Activated CD8-positive, alpha-beta memory T cell treated with anti-CD3 and anti-CD28 coated beads, Interleukin-2, amount 10 ng/mL, durations not matched to agents 7 days and 5 days (primary cell): ENCODE data around the gene KCNIP4. TPM values are rescaled to one million over a fixed set of nuclear protein-coding genes. Genes with fewer than 3 reads are reported as not detected.

Experiments used
- ATAC-seq: fragments of 150-1000 bp; cut with Tn5 transposase; one replicate; pipeline ENCODE4 v1.10.0; 2021; ENCODE audit warnings: moderate library complexity
- CTCF ChIA-PET: fragments of 350-600 bp; sonication (Branson Sonifier 250); formaldehyde crosslinking; loops from one replicate; lab custom pipeline; 2021; ENCODE audit warnings: antibody characterized with exemption; lab: Charles Lee
- DNase-seq: peaks from one replicate; pipeline ENCODE4 v3.0.0-alpha.2; 2020
- H3K27ac Mint-ChIP-seq: one replicate; pipeline ENCODE4 v1.8.0; 2021; ENCODE audit warnings: mild to moderate bottlenecking, mixed read lengths
- H3K27me3 Mint-ChIP-seq: one replicate; pipeline ENCODE4 v1.8.0; 2021; ENCODE audit warnings: mixed read lengths
- H3K36me3 Mint-ChIP-seq: one replicate; pipeline ENCODE4 v1.8.0; 2021; ENCODE audit warnings: mild to moderate bottlenecking, mixed read lengths
- H3K4me1 Mint-ChIP-seq: one replicate; pipeline ENCODE4 v1.8.0; 2021; ENCODE audit warnings: mixed read lengths
- H3K4me3 Mint-ChIP-seq: one replicate; pipeline ENCODE4 v1.8.0; 2021; ENCODE audit warnings: mild to moderate bottlenecking, moderate library complexity, mixed read lengths
- H3K9me3 Mint-ChIP-seq: one replicate; pipeline ENCODE4 v1.8.0; 2022; ENCODE audit warnings: low read depth, mixed read lengths
- total RNA-seq, 2 experiments: library from RNA; stranded (reverse); gene quantifications; one replicate each; pipeline ENCODE4 v1.2.3, GENCODE V29; 2021

Gene KCNIP4
- total RNA-seq, 2 experiments from 2014 or later: not detected

- H3K27ac Mint-ChIP-seq: no peak overlapping the region
- CTCF ChIA-PET: no interaction called here
- DNase-seq: no peak
- peaks cover 2% of the 10 kb centered on the region for H3K9me3 Mint-ChIP-seq
- no peaks in the 10 kb centered on the region for H3K27me3 Mint-ChIP-seq
- no peak overlapping the region for H3K4me3 Mint-ChIP-seq
- no peak for ATAC-seq
- H3K36me3 Mint-ChIP-seq: no peaks in the 10 kb centered on the region
- no peaks in the 10 kb centered on the region for H3K4me1 Mint-ChIP-seq
Measured at GRCh38 chr4:20901851-20902250, 1046.7 kb downstream of the KCNIP4 start.

- Mint-ChIP-seq H3K27me3 (no peaks in the 10 kb centered on the region), H3K4me3 (no peak overlapping the region), H3K4me1 (no peaks in the 10 kb centered on the region), H3K36me3 (no peaks in the 10 kb centered on the region), H3K27ac (no peak overlapping the region), H3K9me3 (peaks cover 2% of the 10 kb centered on the region)
- CTCF ChIA-PET: no interaction called here
- no peak for ATAC-seq
- DNase-seq: no peak
Measured at GRCh38 chr4:20899591-20899990, 1049.0 kb downstream of the KCNIP4 start.

GRCh38 chr4:20895988-20896387 is 1052.6 kb downstream of the KCNIP4 start:
- Mint-ChIP-seq H3K4me3 (no peak overlapping the region), H3K36me3 (no peaks in the 10 kb centered on the region), H3K27ac (no peak overlapping the region), H3K4me1 (no peaks in the 10 kb centered on the region), H3K9me3 (peaks cover 2% of the 10 kb centered on the region), H3K27me3 (no peaks in the 10 kb centered on the region)
- CTCF ChIA-PET: no interaction called here
- no peak for ATAC-seq
- no peak for DNase-seq

GRCh38 chr4:20895208-20895607 is 1053.4 kb downstream of the KCNIP4 start:
- no peaks in the 10 kb centered on the region for H3K4me1 Mint-ChIP-seq
- H3K27ac Mint-ChIP-seq: no peak overlapping the region
- no peaks in the 10 kb centered on the region for H3K36me3 Mint-ChIP-seq
- no peak for ATAC-seq
- CTCF ChIA-PET: no interaction called here
- DNase-seq: no peak
- H3K9me3 Mint-ChIP-seq: peaks cover 2% of the 10 kb centered on the region
- H3K4me3 Mint-ChIP-seq: no peak overlapping the region
- no peaks in the 10 kb centered on the region for H3K27me3 Mint-ChIP-seq

- Mint-ChIP-seq H3K27ac (no peak overlapping the region), H3K4me3 (no peak overlapping the region)
- DNase-seq: no peak
Measured at GRCh38 chr4:20890761-20891160, 1057.8 kb downstream of the KCNIP4 start.

GRCh38 chr4:20889901-20890300 is 1058.7 kb downstream of the KCNIP4 start:
- Mint-ChIP-seq H3K4me3 (no peak overlapping the region), H3K27me3 (no peaks in the 10 kb centered on the region), H3K4me1 (no peaks in the 10 kb centered on the region), H3K9me3 (peaks cover 3% of the 10 kb centered on the region), H3K27ac (no peak overlapping the region), H3K36me3 (no peaks in the 10 kb centered on the region)
- no peak for DNase-seq
- ATAC-seq: no peak
- CTCF ChIA-PET: no interaction called here

More at GRCh38 chr4:20890761-20891160, 1057.8 kb downstream of the KCNIP4 start:
- Mint-ChIP-seq H3K36me3 (no peaks in the 10 kb centered on the region), H3K9me3 (peaks cover 3% of the 10 kb centered on the region), H3K4me1 (no peaks in the 10 kb centered on the region), H3K27me3 (no peaks in the 10 kb centered on the region)
- CTCF ChIA-PET: no interaction called here
- no peak for ATAC-seq

- no peaks in the 10 kb centered on the region for H3K27me3 Mint-ChIP-seq
- no peaks in the 10 kb centered on the region for H3K36me3 Mint-ChIP-seq
- CTCF ChIA-PET: no interaction called here
- no peak overlapping the region for H3K27ac Mint-ChIP-seq
- ATAC-seq (no peak), DNase-seq (no peak)
- peaks cover 3% of the 10 kb centered on the region for H3K9me3 Mint-ChIP-seq
- no peaks in the 10 kb centered on the region for H3K4me1 Mint-ChIP-seq
- no peak overlapping the region for H3K4me3 Mint-ChIP-seq
Measured at GRCh38 chr4:20883677-20884076, 1064.9 kb downstream of the KCNIP4 start.

- ATAC-seq: no peak
- CTCF ChIA-PET: no interaction called here
- H3K4me1 Mint-ChIP-seq: no peaks in the 10 kb centered on the region
- DNase-seq: no peak
- no peak overlapping the region for H3K4me3 Mint-ChIP-seq
- H3K27me3 Mint-ChIP-seq: no peaks in the 10 kb centered on the region
- no peak overlapping the region for H3K27ac Mint-ChIP-seq
- peaks cover 5% of the 10 kb centered on the region for H3K9me3 Mint-ChIP-seq
- H3K36me3 Mint-ChIP-seq: no peaks in the 10 kb centered on the region
Measured at GRCh38 chr4:20883231-20883630, 1065.3 kb downstream of the KCNIP4 start.

- ATAC-seq (no peak), DNase-seq (no peak)
- Mint-ChIP-seq H3K36me3 (no peaks in the 10 kb centered on the region), H3K27me3 (no peaks in the 10 kb centered on the region), H3K4me1 (no peaks in the 10 kb centered on the region), H3K4me3 (no peak overlapping the region), H3K9me3 (peaks cover 6% of the 10 kb centered on the region), H3K27ac (no peak overlapping the region)
- CTCF ChIA-PET: no interaction called here
Measured at GRCh38 chr4:20882500-20882899, 1066.1 kb downstream of the KCNIP4 start.

GRCh38 chr4:20881658-20882057 is 1066.9 kb downstream of the KCNIP4 start:
- H3K4me1 Mint-ChIP-seq: no peaks in the 10 kb centered on the region
- H3K9me3 Mint-ChIP-seq: peaks cover 3% of the 10 kb centered on the region
- CTCF ChIA-PET: no interaction called here
- H3K4me3 Mint-ChIP-seq: no peak overlapping the region
- no peak overlapping the region for H3K27ac Mint-ChIP-seq
- no peaks in the 10 kb centered on the region for H3K27me3 Mint-ChIP-seq
- ATAC-seq: no peak
- H3K36me3 Mint-ChIP-seq: no peaks in the 10 kb centered on the region
- DNase-seq: no peak

GRCh38 chr4:20878806-20879205 is 1069.8 kb downstream of the KCNIP4 start:
- Mint-ChIP-seq H3K4me3 (no peak overlapping the region), H3K27ac (no peak overlapping the region), H3K36me3 (no peaks in the 10 kb centered on the region), H3K27me3 (no peaks in the 10 kb centered on the region), H3K4me1 (no peaks in the 10 kb centered on the region), H3K9me3 (peaks cover 2% of the 10 kb centered on the region)
- CTCF ChIA-PET: no interaction called here
- DNase-seq (no peak), ATAC-seq (no peak)

- DNase-seq: no peak
- Mint-ChIP-seq H3K27me3 (no peaks in the 10 kb centered on the region), H3K27ac (no peak overlapping the region), H3K4me1 (peaks cover 19% of the 10 kb centered on the region), H3K4me3 (no peak overlapping the region), H3K36me3 (peaks cover 1% of the 10 kb centered on the region), H3K9me3 (peaks cover 2% of the 10 kb centered on the region)
- CTCF ChIA-PET: no interaction called here
- ATAC-seq: no peak
Measured at GRCh38 chr4:20870436-20870835, 1078.1 kb downstream of the KCNIP4 start.

- Mint-ChIP-seq H3K9me3 (peaks cover 2% of the 10 kb centered on the region), H3K4me3 (no peak overlapping the region), H3K27ac (no peak overlapping the region), H3K27me3 (no peaks in the 10 kb centered on the region), H3K4me1 (peaks cover 14% of the 10 kb centered on the region), H3K36me3 (peaks cover 1% of the 10 kb centered on the region)
- CTCF ChIA-PET: no interaction called here
- DNase-seq: no peak
- no peak for ATAC-seq
Measured at GRCh38 chr4:20868108-20868507, 1080.5 kb downstream of the KCNIP4 start.

GRCh38 chr4:20860878-20861277 is 1087.7 kb downstream of the KCNIP4 start:
- CTCF ChIA-PET: interaction anchor here (1.0 kb wide), 1 partner anchor 19 kb away, joined by 3 read pairs; no protein-coding TSS in a partner anchor
- Mint-ChIP-seq H3K27ac (no peak overlapping the region), H3K36me3 (no peaks in the 10 kb centered on the region), H3K4me1 (no peaks in the 10 kb centered on the region), H3K4me3 (no peak overlapping the region), H3K27me3 (no peaks in the 10 kb centered on the region), H3K9me3 (peaks cover 3% of the 10 kb centered on the region)
- no peak for ATAC-seq
- no peak for DNase-seq
